DOHH2 (cell line): ENCODE results near the gene GPC5.

Experiments used
- CTCF ChIP-seq: fragments of 200-600 bp; sonication (generic); IDR thresholded peaks from one replicate; pipeline ENCODE4 v1.5.1; 2014; ENCODE audit warnings: antibody characterized with exemption, mild to moderate bottlenecking, low read depth, low read length; ENCODE audit not compliant: poor library complexity, severe bottlenecking
- EZH2phosphoT487 ChIP-seq: fragments of 200-600 bp; sonication (generic); IDR thresholded peaks from 2 replicates; pipeline ENCODE4 v1.6.1; 2017; ENCODE audit warnings: borderline replicate concordance, mild to moderate bottlenecking, antibody characterized with exemption, low read length, moderate library complexity, mixed read lengths

GRCh38 chr13:91362908-91363307 is 35.5 kb upstream of the GPC5 start:
- TF ChIP-seq CTCF (no peak), EZH2phosphoT487 (no peak)
